ENCODE measurements around the gene VPS29. TPM values are rescaled to one million over a fixed set of nuclear protein-coding genes. Genes with fewer than 3 reads are reported as not detected.

The VPS29 gene
- polyA plus RNA-seq, 1 donor from 2014 or later = 222 TPM

- Histone ChIP-seq H3K4me2 (ENCODE audit: low read length) (no peak overlapping the region), H3K79me2 (replicated peaks; ENCODE audit: insufficient read depth, low read length) (no peaks in the 10 kb centered on the region), H3K9me3 (ENCODE audit: low read length) (no peaks in the 10 kb centered on the region), H2AFZ (ENCODE audit: low read depth, low read length) (no peak overlapping the region), H3K36me3 (ENCODE audit: insufficient read depth, low read length) (peaks cover 4% of the 10 kb centered on the region), H4K20me1 (ENCODE audit: insufficient read depth) (no peaks in the 10 kb centered on the region), H3K4me3 (ENCODE audit: low read length) (no peak overlapping the region), H3K9ac (ENCODE audit: low read length) (no peak overlapping the region), H3K27ac (ENCODE audit: low read length) (no peak overlapping the region), H3K9me2 (ENCODE audit: insufficient read depth, low read length) (no peaks in the 10 kb centered on the region), H3K27me3 (ENCODE audit: insufficient read depth, low read depth, low read length) (no peaks in the 10 kb centered on the region), H3F3A (ENCODE audit: insufficient read depth, low read length, poor library complexity, severe bottlenecking) (no peaks in the 10 kb centered on the region)
- TF ChIP-seq EZH2 (IDR thresholded peaks at IDR 0.05; ENCODE audit: borderline replicate concordance, insufficient read depth, low read length, poor library complexity, severe bottlenecking) (no peak), EP300 (conservative IDR thresholded peaks at IDR 0.05; ENCODE audit: poor library complexity, severe bottlenecking) (no peak), SMC3 (conservative IDR thresholded peaks at IDR 0.05; ENCODE audit: poor library complexity) (no peak), RAD21 (conservative IDR thresholded peaks at IDR 0.05) (no peak), TAF1 (IDR thresholded peaks at IDR 0.05; ENCODE audit: low read depth) (no peak), CTCF (IDR thresholded peaks at IDR 0.05; ENCODE audit: poor library complexity, severe bottlenecking) (no peak), REST (IDR thresholded peaks at IDR 0.05; ENCODE audit: borderline replicate concordance) (no peak), POLR2AphosphoS5 (IDR thresholded peaks at IDR 0.05) (no peak), MXI1 (conservative IDR thresholded peaks at IDR 0.05; ENCODE audit: poor library complexity, severe bottlenecking) (no peak)
Measured at GRCh38 chr12:110549716-110550115, 47.8 kb upstream of the VPS29 start.

GRCh38 chr12:110548678-110549077, 46.8 kb upstream of the VPS29 start:
- H3K4me2 ChIP-seq (ENCODE audit: low read length) = no peak overlapping the region
- H3K27ac ChIP-seq (ENCODE audit: low read length) = no peak overlapping the region
- H3K27me3 ChIP-seq (ENCODE audit: insufficient read depth, low read depth, low read length) = no peaks in the 10 kb centered on the region
- no peak overlapping the region for H3K9ac ChIP-seq (ENCODE audit: low read length)
- H3K9me3 ChIP-seq (ENCODE audit: low read length) = no peaks in the 10 kb centered on the region
- H3K9me2 ChIP-seq (ENCODE audit: insufficient read depth, low read length) = no peaks in the 10 kb centered on the region
- H3K79me2 ChIP-seq (replicated peaks; ENCODE audit: insufficient read depth, low read length) = no peaks in the 10 kb centered on the region
- H2AFZ ChIP-seq (ENCODE audit: low read depth, low read length) = no peak overlapping the region
- no peaks in the 10 kb centered on the region for H3F3A ChIP-seq (ENCODE audit: insufficient read depth, low read length, poor library complexity, severe bottlenecking)
- H4K20me1 ChIP-seq (ENCODE audit: insufficient read depth) = no peaks in the 10 kb centered on the region
- TF ChIP-seq POLR2AphosphoS5 (IDR thresholded peaks at IDR 0.05) = no peak
- no peak for TF ChIP-seq RAD21 (conservative IDR thresholded peaks at IDR 0.05)
- no peak for TF ChIP-seq MXI1 (conservative IDR thresholded peaks at IDR 0.05; ENCODE audit: poor library complexity, severe bottlenecking)
- TF ChIP-seq SMC3 (conservative IDR thresholded peaks at IDR 0.05; ENCODE audit: poor library complexity) = no peak
- no peak for TF ChIP-seq REST (IDR thresholded peaks at IDR 0.05; ENCODE audit: borderline replicate concordance)
- TF ChIP-seq CTCF (IDR thresholded peaks at IDR 0.05; ENCODE audit: poor library complexity, severe bottlenecking) = no peak
- no peak for TF ChIP-seq EP300 (conservative IDR thresholded peaks at IDR 0.05; ENCODE audit: poor library complexity, severe bottlenecking)
- no peak for TF ChIP-seq TAF1 (IDR thresholded peaks at IDR 0.05; ENCODE audit: low read depth)
- peaks cover 4% of the 10 kb centered on the region for H3K36me3 ChIP-seq (ENCODE audit: insufficient read depth, low read length)
- no peak overlapping the region for H3K4me3 ChIP-seq (ENCODE audit: low read length)
